Ovary (tissue), 9 donors: ENCODE data around the gene SGCD. TPM values are rescaled to one million over a fixed set of nuclear protein-coding genes. Genes with fewer than 3 reads are reported as not detected.

Experiments
- DNase-seq, 5 donors: peaks; one replicate each; pipeline ENCODE4 v3.0.0-alpha.2; 2019 to 2020
- H3K27ac ChIP-seq, 2 donors: fragments of 200-600 bp; one replicate each; pipeline versions ENCODE4 v1.5.1 to v1.8.0; 2019 to 2022
- H3K27me3 ChIP-seq: fragments of 200-600 bp; one replicate; pipeline ENCODE4 v1.8.0; 2022
- H3K36me3 ChIP-seq: fragments of 200-600 bp; sonication (generic); one replicate; pipeline ENCODE4 v1.5.1; 2019
- H3K4me1 ChIP-seq: one replicate; pipeline ENCODE4 v1.8.1; 2013; ENCODE audit warnings: mild to moderate bottlenecking, moderate library complexity; ENCODE audit not compliant: insufficient read depth
- H3K4me3 ChIP-seq: fragments of 200-600 bp; sonication (generic); one replicate; pipeline ENCODE4 v1.5.1; 2017
- H3K9me3 ChIP-seq, 2 donors: fragments of 200-600 bp in 1 of 2; sonication (generic) in 1 of 2; one replicate each; pipeline versions ENCODE4 v1.5.1 to v1.8.1; 2013 to 2019; ENCODE audit warnings: mild to moderate bottlenecking in 1 of 2, moderate library complexity in 1 of 2
- CTCF ChIP-seq, 3 donors: fragments of 450-650 bp in 2 of 3; fragments of 200-600 bp in 1 of 3; IDR thresholded peaks; one replicate each; pipeline versions ENCODE4 v1.5.1 to v1.8.0; 2016 to 2022; ENCODE audit warnings: antibody characterized with exemption in 3 of 3, mild to moderate bottlenecking in 1 of 3
- EP300 ChIP-seq: sonication (generic); formaldehyde crosslinking; IDR thresholded peaks from one replicate; pipeline ENCODE4 v1.6.1; 2017; ENCODE audit warnings: antibody characterized with exemption
- POLR2A ChIP-seq: fragments of 450-650 bp; IDR thresholded peaks from one replicate; pipeline ENCODE4 v1.6.1; 2017; ENCODE audit warnings: antibody characterized with exemption, mild to moderate bottlenecking, moderate library complexity
- WGBS, 3 donors: extraction: QIAGEN DNeasy Blood & Tissue Kit in 1 of 3; methylation state at CpG; one replicate each; pipeline versions ENCODE4 v1.1.5 to v1.1.7; 2013 to 2017; 5-methylcytosine and 5-hydroxymethylcytosine counted together
- intact Hi-C, 4 donors: fragments of 100-400 bp; cut with DNase I; formaldehyde crosslinking; loops; one replicate each; pipeline versions ENCODE4 v1.11.0 to v1.15.1; 2022 to 2023
- polyA plus RNA-seq, 2 donors: library from polyadenylated mRNA; stranded (reverse); fragments of 200-250 nt in 1 of 2; fragments of 350-450 nt in 1 of 2; fragmentation: Illumina TruSeq in 1 of 2; extraction: RNeasy Lipid Tissue Mini Kit (QIAGEN cat#74804) in 1 of 2; gene quantifications; one replicate each; pipeline ENCODE4 v1.2.3, GENCODE V29; 2013 to 2014
- total RNA-seq, 7 donors: library from RNA; depleted of rRNA in 2 of 7; stranded (reverse); fragments of >200 nt in 2 of 7; fragmentation: NEBNext Ultra II Directional in 3 of 7; extraction: Animal tissue kit (Norgen Biotek cat#: 25700) in 3 of 7; gene quantifications; one replicate each; pipeline versions ENCODE4 v1.1.0 to v1.2.4, GENCODE V29; 2016 to 2023
- donor health status: DM: no; HTN: no; CAD: no; lungs with moderate emphysema.
- donor health status: DM: no; HTN: no; CAD: no.
- donor health status: Bipolar disorder and iron deficiency.
- donor health status: DM: yes; HTN: yes; CAD: no.
- donor health status: DM: no; HTN: no; CAD: no.
- donor health status: DM: yes; HTN: yes; CAD: no.

Gene SGCD
- total and polyA plus RNA-seq, 9 donors = 3.7 to 24.0 (median 12.9) TPM

- Histone ChIP-seq H3K36me3 (no peaks in the 10 kb centered on the region), H3K9me3 (no peaks in the 10 kb centered on the region), H3K27me3 (no peaks in the 10 kb centered on the region), H3K4me3 (no peak overlapping the region), H3K4me1 (no peaks in the 10 kb centered on the region), H3K27ac (no peak overlapping the region)
- intact Hi-C loops = no loop called here
- WGBS, 3 donors = 47 to 66% (median 62%) methylated on average over 1 of the region's 1 CpG
- no peak for TF ChIP-seq POLR2A
- no peak for DNase-seq
Observed at GRCh38 chr5:156693113-156693512, 366.1 kb downstream of the SGCD start.

GRCh38 chr5:156694598-156694997 lies 367.6 kb downstream of the SGCD start:
- Histone ChIP-seq H3K4me1 (no peaks in the 10 kb centered on the region), H3K4me3 (no peak overlapping the region), H3K27ac (no peak overlapping the region), H3K36me3 (no peaks in the 10 kb centered on the region), H3K27me3 (no peaks in the 10 kb centered on the region), H3K9me3 (no peaks in the 10 kb centered on the region)
- TF ChIP-seq CTCF (IDR thresholded peaks at IDR 0.05) (no peak), EP300 (no peak), POLR2A (no peak)
- WGBS, 3 donors = 23 to 33% (median 32%) methylated on average over 2 of the region's 2 CpGs
- DNase-seq = no peak
- intact Hi-C loops = no loop called here

- no peak for DNase-seq
- 91 to 97% (median 97%) methylated on average over 2 of the region's 2 CpGs for WGBS, 3 donors
Observed at GRCh38 chr5:156695774-156696173, 368.8 kb downstream of the SGCD start.

GRCh38 chr5:156698323-156698722 lies 371.4 kb downstream of the SGCD start:
- Histone ChIP-seq H3K4me3 (no peak overlapping the region), H3K27ac (no peak overlapping the region), H3K36me3 (no peaks in the 10 kb centered on the region), H3K9me3 (no peaks in the 10 kb centered on the region), H3K4me1 (no peaks in the 10 kb centered on the region), H3K27me3 (no peaks in the 10 kb centered on the region)
- WGBS, 3 donors = 60 to 77% (median 77%) methylated on average over 3 of the region's 3 CpGs
- intact Hi-C loops = no loop called here
- DNase-seq = no peak
- TF ChIP-seq EP300 = no peak

More at GRCh38 chr5:156695774-156696173, 368.8 kb downstream of the SGCD start:
- no peak overlapping the region for H3K27ac ChIP-seq
- H3K9me3 ChIP-seq = no peaks in the 10 kb centered on the region
- no peak overlapping the region for H3K4me3 ChIP-seq
- TF ChIP-seq POLR2A = no peak
- no peak for TF ChIP-seq EP300
- TF ChIP-seq CTCF (IDR thresholded peaks at IDR 0.05) = no peak
- intact Hi-C loops = no loop called here
- H3K36me3 ChIP-seq = no peaks in the 10 kb centered on the region
- no peaks in the 10 kb centered on the region for H3K27me3 ChIP-seq
- H3K4me1 ChIP-seq = no peaks in the 10 kb centered on the region

- Histone ChIP-seq H3K36me3 (no peaks in the 10 kb centered on the region), H3K9me3 (no peaks in the 10 kb centered on the region), H3K27me3 (no peaks in the 10 kb centered on the region), H3K4me1 (no peaks in the 10 kb centered on the region), H3K4me3 (no peak overlapping the region), H3K27ac (no peak overlapping the region)
- no peak for DNase-seq
- intact Hi-C loops = no loop called here
- no peak for TF ChIP-seq CTCF (IDR thresholded peaks at IDR 0.05)
- TF ChIP-seq POLR2A = no peak
- no peak for TF ChIP-seq EP300
- 93 to 97% (median 94%) methylated on average over 1 of the region's 1 CpG for WGBS, 3 donors
Observed at GRCh38 chr5:156699147-156699546, 372.2 kb downstream of the SGCD start.
